Activated CD8-positive, alpha-beta memory T cell treated with anti-CD3 and anti-CD28 coated beads, Interleukin-2, amount 50 U/mL, for 1 hour (primary cell): ENCODE data around the gene RFTN1.

ENCODE experiments used
- DNase-seq: peaks from one replicate; pipeline ENCODE4 v3.0.0-alpha.2; 2020; ENCODE audit errors: extremely low read depth

The RFTN1 gene, protein sequence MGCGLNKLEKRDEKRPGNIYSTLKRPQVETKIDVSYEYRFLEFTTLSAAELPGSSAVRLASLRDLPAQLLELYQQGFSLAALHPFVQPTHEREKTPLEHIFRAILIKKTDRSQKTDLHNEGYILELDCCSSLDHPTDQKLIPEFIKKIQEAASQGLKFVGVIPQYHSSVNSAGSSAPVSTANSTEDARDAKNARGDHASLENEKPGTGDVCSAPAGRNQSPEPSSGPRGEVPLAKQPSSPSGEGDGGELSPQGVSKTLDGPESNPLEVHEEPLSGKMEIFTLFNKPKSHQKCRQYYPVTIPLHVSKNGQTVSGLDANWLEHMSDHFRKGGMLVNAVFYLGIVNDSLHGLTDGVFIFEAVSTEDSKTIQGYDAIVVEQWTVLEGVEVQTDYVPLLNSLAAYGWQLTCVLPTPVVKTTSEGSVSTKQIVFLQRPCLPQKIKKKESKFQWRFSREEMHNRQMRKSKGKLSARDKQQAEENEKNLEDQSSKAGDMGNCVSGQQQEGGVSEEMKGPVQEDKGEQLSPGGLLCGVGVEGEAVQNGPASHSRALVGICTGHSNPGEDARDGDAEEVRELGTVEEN

DNA sequence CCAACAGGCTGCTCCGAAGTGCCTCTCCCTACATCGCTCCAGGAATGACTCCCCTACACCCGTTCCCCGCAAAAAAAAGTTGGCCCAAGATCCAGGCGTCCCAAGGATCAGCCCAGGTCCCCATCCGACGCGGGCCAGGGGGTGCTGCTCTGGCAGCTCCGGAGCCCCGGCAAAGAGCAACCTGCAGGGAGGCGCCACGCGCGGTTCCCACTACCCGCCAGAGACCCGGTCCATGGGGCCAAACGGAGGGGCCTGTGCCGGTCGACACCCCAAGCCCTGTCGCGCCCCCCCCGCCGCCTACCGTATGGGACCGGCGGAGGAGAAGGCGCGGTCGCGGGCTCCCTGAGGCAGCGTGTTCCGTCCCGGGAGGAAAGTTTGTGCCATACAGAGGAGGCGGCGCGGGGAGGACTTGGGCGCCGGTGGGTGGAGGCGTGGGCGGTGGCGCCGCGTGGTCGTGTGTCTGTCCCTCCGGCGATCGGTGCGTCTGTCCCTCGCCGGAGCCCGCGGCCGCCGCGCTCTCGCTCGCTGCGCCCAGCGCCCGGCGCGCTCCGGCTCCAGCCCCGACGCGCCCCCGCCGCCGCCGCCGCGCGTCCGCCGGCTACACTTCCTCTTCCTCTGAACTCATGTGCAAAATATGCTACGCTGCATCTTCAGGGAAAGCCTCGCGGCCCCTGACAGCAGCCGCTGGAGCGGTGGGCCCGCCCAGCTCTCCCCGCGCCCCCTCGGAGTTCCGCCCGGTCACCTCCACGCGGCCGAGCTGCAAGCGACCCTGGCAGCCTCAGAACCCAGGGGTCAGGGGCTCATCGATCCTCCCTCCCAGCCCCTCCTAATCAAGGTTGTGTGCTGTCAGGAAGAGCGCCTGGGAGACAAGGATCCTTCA lies at the start of gene RFTN1:
Gene RFTN1 (minus strand): TSS at position 559 of the 880 bp plus-strand sequence. CDS start 19,830 bp downstream, outside the sequence.
- DNase-seq = no peak

DNA sequence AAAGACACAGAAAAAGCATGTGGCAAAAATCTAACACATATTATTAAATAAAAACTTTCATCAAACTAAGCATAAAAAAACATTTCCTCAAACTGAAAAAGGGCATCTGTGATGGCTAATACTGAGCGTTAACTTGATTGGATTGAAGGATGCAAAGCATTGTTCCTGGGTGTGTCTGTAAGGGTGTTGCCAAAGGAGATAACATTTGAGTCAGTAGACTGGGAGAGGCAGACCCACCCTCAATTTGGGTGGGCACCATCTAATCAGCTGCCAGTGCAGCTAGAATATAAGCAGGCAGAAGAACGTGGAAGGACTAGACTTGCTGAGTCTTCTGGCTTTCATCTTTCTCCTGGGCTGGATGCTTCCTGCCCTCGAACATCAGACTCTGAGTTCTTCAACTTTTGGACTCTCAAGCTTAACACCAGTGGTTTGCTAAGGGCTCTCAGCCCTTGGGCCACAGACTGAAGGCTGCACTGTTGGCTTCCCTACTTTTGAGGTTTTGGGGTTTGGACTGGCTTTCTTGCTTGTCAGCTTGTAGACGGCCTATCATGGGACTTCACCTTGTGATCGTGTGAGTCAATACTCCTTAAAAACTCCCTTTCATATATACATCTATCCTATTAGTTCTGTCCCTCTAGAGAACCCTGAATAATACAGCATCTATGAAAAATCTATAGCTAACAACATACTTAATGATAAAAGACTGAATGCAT lies 46.3 kb upstream of the RFTN1 start:
- no peak for DNase-seq

DNA sequence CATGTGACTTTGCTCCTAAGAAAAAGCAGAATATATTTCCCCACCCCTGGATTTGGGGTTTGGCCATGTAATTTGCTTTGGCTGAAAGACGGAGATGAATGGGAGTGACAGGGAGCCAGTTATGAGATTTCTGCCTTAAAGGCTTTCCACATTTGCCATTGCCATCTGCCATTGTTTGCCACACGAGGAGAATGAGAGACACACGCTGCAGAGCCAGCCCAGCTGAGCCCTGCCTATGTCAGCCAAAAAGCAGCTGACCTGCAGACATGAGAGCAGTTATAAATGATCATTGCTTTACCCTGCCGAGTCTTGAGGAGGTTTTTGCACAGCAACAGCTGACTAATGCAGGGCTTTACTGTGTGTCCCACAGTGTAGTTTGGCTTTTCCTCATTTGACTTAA lies 40.6 kb upstream of the RFTN1 start:
- DNase-seq = no peak

DNA sequence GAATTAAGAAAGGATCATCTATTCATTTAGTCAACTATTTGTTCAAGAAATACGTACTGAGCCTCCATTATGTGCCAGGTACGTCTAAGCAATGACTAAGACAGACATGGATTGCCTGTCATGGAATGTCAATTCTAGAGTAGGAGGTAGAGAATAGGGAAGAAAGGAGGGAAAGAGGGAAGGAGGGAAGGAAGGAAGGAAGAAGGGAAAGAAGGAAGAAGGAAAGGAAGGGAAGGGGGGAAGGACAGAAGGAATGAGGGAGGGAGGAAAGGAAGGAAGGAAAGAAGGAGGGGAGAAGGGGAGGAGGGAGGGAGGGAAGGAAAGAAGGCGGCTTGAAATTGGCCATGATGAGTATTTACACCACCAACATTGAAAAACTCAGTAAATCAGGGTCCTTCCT lies 39.3 kb upstream of the RFTN1 start:
- no peak for DNase-seq

DNA sequence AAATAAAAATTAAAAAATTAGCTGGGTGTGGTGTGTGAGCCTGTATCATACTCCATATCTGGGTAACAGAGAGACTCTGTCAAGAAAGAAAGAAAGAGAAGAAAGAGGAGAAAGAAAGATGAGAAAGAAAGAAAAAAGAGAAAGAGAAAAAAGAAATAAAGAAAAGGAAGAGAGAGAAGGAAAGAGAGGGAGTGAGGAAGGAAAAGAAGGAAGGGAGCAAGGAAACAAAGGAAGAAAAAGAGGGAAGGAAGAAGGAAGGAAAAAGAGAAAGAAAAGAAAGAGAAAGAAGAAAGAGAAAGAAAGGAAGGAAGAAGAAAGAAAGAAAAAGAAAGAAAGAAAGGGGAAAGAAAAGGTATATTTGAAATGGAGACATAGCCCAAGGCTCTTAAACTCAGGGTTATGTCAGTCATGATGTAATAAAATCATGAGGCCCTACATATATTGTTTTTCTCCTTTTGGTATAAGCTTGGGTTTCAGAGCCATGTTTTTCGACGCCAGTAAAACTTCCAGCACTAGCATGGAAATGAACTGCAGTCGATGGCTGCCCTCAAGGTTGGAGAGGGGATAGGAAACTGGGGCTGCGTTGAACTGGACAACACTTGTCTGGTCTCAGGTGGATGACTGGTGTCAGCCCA lies 38.0 kb upstream of the RFTN1 start:
- DNase-seq = no peak

DNA sequence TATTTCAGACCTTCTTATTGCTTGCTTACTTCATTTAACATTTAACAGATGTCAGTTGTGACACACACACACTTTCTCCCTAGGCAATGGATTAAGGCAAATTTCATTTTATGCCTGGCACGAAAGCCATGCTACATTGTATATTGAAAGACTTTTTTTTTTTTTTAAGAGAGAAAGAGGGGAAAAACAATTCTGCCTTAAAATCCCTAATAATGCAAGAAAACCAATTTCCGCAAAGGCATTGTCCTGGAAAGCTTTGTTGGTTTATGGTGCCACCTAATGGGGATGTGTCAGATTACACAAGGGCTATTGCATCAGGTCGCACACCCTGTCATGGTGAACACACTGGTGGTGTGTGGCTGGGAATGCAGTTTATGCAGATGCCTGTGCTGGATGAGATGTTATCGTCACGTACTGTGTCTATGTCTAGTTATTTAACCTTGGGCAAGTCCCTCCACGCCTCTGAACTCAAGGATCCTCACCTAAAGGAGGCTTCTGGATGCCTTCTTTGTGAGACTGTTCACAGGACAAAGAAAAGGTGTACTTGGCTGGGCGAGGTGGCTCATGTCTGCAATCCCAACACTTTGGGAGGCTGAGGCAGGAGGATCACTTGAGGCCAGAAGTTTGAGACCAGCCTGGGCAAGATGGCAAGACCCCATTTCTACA lies 37.3 kb upstream of the RFTN1 start:
- peak; percentile 56 for DNase-seq

DNA sequence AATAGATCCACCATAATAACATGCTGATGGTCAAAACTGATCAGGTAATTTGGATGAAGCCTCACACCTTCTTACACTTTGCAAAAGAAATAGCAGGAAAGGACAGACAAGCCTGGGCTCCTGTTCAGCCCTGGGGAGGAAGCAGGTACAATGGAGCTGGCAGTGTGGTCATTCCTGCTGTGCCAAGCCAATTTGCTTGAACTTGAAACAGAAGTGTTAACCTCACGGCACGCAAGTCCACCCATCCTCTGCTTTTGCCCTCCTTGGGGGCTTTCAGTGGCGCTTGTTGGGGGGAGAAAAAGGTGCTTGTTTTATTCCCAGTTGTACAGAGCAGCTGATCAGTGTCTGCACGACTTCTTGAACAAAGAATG lies 36.8 kb upstream of the RFTN1 start:
- DNase-seq = no peak

DNA sequence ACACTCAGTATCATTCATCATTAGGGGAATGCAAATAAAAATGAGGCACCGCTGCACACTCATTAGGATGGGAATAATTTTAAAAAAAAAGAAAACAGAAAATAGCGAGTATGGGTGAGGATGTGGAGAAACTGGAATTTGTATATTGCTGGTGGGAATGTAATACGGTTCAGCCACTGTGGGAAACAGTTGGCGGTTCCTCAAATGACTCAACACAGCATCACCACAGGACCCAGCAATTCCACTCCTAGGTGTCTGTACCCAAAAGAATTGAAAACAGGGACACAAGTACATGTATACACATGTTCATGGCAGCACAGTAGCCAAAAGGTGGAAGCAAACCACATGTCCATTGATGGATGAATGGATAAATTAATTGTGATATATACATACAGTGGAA lies 35.2 kb upstream of the RFTN1 start:
- DNase-seq = no peak

DNA sequence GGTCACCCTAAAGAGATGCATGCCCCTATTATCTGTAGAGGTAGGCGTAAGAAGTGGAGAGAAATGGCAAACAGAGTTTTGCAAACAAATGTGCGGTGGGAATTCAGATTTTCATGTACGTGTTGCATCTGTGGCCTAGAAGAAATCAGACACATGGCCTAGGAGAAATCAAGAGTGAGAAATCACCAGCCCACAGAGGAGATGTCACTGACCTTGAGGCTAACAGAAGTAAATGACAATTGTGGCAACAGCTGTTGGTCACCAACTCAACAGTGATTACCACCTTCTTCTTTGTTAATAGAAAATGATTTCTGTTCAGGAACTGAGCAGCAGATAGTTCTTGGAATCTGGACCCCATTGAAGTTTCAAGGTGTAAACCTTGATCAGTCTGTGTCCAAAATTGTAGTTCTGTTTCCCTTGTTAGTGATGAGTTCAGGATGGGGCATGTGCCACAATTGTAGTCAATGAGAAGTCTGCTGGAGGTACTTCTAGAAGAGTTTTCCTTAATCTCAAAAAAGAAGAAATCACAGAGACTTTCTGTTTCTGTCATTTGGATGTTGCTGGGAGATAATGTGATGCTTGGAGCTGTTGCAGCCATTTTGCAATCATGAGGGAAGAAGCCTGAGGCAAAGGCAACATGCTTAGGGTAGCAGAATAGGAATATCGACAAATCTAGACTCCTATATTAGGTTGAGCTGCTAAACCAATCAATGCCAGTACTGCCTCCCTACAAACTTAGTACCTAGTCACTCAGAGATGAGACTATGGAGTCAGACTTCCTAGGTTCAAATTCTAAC lies 34.3 kb upstream of the RFTN1 start:
- no peak for DNase-seq

DNA sequence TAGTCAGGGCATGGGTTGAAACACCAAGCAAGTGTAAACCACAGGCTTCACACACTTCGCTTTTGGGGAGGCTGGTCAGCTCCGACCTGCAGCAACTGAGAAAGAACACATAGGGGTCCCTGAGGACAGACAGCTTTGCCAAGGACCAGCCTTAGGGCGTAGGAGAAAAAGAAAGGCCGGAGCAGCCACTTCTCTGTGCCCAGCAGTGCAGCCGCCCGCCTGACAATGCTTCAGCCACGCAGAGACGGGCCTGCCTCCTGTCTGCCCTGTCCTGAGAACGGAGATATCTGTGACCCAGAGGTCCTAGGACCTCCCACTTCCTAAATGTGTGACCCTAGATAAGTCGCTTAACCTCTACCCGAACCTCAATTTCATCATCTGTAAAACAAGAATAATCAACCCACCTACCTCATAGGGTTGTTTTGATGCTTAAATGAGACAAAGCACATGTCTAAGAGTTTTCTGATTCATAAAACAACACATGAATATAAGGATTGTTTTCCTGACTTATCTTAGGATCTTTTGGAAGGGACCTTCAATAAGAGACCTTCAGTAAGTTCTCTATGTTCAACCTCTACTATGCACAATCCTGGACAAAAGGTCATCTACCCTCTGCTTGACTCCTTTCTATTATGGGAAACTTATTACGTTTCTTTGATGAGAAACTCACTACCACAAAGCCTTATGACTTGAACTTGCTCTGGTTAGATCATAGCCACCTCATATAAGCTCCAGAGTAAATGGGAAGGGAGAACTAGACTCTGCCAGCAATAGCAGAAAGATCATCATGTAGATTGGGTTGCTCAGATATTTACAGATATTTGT lies 32.9 kb upstream of the RFTN1 start:
- DNase-seq = no peak

DNA sequence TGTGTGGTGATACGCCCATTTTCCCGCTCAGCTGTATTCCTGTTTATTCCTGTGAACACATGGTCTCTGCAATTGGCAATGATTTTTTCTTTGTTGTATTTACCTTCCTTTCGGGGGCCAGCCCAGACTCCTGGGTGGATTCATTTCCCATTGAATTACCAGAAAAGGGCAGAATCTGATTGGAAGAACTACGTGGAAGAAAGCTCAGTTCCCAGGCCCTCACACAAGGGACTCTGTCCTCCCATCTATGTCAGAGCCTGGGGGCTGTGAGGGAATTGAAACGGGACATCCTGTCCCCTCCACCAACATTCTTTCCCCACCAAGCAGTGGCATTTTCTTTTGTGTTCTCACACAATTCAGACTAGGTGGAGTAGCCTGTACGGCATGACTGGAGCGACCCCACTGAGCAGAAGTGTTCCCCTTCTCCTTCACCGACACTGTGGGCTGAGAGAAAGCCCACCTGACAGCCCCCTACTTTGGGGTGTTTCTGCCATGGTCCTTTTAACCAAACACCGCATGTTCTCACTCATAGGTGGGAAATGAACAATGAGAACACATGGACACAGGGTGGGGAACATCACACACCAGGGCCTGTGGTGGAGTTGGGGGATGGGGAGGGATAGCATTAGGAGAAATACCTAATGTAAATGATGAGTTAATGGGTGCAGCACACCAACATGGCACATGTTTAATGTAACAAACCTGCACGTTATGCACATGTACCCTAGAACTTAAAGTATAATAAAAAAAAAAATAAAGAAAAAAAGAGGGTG lies 32.1 kb upstream of the RFTN1 start:
- DNase-seq = no peak

DNA sequence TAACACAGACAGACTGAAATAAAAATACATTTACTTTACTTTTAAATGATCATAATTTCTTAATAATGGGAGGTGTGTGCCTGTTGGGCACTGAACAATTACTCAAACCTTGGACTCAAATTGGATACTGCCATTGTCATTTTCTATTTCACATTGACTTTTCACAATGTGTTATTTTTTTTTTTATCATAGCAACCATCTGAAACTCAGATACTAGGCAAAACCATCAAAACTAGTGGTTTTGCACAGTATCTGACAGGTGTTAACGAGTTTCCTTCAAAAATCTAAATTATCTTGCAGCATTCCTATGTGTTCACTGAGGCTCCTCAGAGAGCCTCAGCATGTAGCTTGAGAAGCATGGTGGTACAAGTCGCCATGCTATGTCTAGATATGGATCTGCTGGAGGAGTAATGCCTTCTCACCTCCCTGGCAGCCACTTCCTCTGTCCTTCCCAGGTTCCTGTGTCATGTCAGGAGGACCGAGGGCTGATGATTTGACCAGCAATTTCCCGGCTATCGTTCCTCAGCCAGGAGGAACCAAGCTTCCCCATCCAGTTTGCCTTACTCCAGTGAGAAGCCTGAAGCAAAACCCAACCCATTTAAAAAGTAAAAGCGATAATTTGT lies 29.9 kb upstream of the RFTN1 start:
- no peak for DNase-seq

DNA sequence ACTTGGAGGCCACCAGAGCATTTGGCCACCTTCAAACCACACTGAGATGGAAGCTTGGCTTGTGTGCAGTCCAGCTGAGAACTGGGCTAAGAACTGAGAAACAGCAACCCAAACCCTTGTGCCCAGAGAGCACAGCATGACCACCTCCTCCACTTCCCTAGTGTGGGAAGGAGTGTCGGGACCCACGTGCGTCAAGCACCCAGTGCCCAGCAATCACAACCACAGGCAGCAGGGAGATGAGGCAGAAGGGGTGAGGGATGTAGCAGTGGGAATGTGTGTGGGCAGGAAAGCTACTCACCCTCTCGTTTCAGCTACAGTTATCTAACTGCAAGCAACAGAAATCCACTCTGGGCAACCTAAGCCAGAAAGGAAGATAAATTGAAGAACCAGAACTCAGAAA lies 25.0 kb upstream of the RFTN1 start:
- no peak for DNase-seq

DNA sequence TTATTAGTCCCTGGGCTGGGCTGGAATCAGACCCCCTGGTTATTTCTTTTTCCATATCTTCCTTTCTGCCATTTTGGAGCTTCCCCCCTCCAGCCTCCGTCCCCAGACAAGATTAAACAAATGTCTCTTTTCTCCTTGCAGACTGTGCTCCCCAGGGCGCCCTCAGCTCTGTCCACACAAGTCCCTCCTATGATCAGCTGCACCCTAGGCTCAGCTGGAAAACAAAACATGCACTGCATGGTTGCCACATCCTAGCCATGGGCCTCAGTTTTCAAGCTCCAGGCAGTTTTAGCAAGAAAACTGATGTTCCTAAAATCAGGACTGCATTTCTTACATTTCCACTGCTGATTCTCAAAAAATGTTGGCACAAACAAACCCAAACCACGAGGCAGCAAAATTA lies 23.5 kb upstream of the RFTN1 start:
- no peak for DNase-seq

DNA sequence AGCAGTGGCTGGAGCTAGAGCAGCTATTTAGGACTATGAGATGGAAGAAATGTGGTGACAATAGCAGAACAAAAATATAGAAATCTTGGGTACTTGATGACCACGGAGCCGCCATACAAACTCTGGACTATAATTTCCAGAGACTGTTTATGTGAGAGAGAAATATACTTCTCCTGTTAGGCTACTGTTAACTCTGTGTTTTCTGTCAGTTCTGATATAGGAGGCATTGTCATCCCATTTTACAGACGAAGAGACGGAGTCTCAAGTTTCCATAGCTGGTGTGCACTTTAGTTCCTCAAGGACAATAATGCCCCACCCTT lies 22.8 kb upstream of the RFTN1 start:
- DNase-seq = no peak

DNA sequence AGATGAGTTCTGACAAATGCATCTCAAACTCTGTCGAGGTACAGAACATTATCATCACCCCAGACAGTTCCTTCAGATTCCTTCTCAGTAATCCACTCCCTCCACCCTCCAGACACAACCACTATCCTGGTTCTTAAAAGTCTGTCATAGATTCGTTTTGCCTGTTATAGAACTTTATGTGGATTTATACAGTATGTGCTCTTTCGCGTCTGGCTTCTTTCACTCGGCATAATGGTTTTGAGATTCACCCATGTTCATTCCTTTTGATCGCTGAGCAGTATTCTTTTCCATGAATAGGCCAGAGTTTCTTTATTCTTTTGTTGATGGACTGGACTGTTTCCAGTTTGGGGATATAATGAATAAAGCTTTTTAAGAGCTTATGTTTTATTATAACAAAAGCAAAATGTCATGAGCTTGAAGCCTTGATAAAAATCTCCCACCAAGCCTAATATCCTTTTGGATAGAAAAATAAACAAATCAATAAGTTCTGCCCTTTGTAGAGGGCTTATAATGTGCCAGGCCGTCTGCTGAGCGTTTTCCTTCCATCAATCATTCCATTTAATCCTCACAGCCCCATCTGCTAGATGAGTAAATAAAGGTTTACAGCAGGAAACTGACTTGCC lies 21.3 kb upstream of the RFTN1 start:
- no peak for DNase-seq

DNA sequence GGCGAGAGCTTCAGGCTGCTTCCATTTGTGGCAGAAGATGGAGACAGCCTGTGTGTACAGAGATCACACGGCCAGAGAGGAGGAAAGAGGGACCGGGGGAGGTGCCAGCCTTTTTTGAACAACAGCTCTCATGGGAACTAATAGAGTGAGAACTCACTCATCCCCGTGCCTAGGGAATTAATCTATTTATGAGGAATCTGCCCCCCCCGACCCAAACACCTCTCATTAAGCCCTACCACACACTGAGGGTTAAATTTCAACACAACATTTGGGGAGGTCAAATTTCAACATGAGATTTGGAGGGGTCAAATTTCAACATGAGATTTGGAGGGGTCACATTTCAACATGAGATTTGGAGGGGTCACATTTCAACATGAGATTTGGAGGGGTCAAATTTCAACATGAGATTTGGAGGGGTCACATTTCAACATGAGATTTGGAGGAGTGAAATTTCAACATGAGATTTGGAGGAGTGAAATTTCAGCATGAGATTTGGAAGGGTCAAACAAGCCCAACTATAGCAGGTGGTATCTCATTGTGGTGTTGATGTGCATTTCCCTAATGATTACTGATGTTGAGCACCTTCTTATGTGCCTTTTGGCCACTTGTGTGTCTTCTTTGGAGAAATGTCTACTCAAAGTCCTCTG lies 20.6 kb upstream of the RFTN1 start:
- DNase-seq = no peak
